Measurements from ENCODE around the gene SLC37A2. TPM values are rescaled to one million over a fixed set of nuclear protein-coding genes. Genes with fewer than 3 reads are reported as not detected.

Gene SLC37A2
- total RNA-seq, 1 experiment from 2014 or later = not detected

DNA sequence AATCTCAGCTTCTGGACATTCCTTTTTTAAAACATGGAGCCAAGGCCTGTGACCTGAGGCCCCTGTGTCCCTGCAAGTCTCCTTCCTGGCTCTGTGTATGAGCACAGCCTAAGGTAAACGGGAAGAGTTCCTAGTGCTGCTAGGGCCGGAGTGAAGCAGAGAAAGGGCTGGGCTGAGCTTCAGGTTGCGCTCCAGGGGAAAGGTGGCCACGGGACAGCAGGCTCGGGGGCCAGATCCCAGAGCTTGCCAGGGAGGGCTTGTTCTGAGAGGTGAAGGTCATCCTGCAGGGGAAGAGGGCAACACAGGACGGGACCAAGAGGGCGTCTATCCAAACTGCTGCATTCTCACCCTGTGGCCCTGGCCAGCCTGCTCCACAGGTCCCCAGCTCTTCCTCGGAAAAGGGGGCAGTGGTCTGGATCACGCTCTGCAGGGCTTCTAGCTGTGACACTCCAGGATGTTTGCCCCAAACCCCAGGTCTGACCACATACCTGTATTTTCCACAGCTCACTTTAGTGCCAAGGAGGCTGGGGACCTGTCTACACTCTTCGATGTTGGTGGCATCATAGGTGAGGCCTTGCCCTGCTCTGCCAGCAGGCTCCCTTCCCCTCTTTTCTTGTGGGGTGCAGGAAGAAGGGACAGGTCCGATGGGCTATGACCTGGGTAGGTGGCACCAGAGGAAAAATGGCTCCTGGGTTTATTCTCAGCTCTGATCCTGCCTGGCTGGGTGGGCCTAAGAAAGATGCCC, 20.4 kb downstream of the SLC37A2 start:
- no peak for DNase-seq (ENCODE audit: low spot score)
- H3K4me1 ChIP-seq (ENCODE audit: insufficient read depth, low read length, poor library complexity, severe bottlenecking) = no peaks in the 10 kb centered on the region
- H3K9me3 ChIP-seq (ENCODE audit: low read depth, low read length, poor library complexity, severe bottlenecking) = no peaks in the 10 kb centered on the region
- intact Hi-C loops (cut with micrococcal nuclease; ENCODE audit: unreplicated experiment) = no loop called here
- H3K36me3 ChIP-seq (ENCODE audit: insufficient read depth, low read length, poor library complexity, severe bottlenecking) = no peaks in the 10 kb centered on the region
- no peaks in the 10 kb centered on the region for H3K27me3 ChIP-seq (replicated peaks; ENCODE audit: insufficient read depth, low read depth, low read length, poor library complexity)
- no peak overlapping the region for H3K27ac ChIP-seq (ENCODE audit: low read depth, low read length, poor library complexity, severe bottlenecking)
- ChIA-PET POLR2A (ENCODE audit: low non-redundant PET) (no interaction called here), CTCF (interaction anchor here (0.6 kb wide), 1 partner anchor 92 kb away, joined by 3 read pairs; no protein-coding TSS in a partner anchor)
- H3K4me3 ChIP-seq (ENCODE audit: low read depth, low read length, poor library complexity, severe bottlenecking) = no peak overlapping the region
- TF ChIP-seq EZH2 (IDR thresholded peaks at IDR 0.05; ENCODE audit: borderline replicate concordance, low read depth, low read length, poor library complexity, severe bottlenecking) = no peak
- TF ChIP-seq, protein P1, sequence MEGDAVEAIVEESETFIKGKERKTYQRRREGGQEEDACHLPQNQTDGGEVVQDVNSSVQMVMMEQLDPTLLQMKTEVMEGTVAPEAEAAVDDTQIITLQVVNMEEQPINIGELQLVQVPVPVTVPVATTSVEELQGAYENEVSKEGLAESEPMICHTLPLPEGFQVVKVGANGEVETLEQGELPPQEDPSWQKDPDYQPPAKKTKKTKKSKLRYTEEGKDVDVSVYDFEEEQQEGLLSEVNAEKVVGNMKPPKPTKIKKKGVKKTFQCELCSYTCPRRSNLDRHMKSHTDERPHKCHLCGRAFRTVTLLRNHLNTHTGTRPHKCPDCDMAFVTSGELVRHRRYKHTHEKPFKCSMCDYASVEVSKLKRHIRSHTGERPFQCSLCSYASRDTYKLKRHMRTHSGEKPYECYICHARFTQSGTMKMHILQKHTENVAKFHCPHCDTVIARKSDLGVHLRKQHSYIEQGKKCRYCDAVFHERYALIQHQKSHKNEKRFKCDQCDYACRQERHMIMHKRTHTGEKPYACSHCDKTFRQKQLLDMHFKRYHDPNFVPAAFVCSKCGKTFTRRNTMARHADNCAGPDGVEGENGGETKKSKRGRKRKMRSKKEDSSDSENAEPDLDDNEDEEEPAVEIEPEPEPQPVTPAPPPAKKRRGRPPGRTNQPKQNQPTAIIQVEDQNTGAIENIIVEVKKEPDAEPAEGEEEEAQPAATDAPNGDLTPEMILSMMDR (conservative IDR thresholded peaks at IDR 0.05; ENCODE audit: low read depth, low read length) = no peak
- BruUV-seq (replicated peaks) = no TSS peak

DNA sequence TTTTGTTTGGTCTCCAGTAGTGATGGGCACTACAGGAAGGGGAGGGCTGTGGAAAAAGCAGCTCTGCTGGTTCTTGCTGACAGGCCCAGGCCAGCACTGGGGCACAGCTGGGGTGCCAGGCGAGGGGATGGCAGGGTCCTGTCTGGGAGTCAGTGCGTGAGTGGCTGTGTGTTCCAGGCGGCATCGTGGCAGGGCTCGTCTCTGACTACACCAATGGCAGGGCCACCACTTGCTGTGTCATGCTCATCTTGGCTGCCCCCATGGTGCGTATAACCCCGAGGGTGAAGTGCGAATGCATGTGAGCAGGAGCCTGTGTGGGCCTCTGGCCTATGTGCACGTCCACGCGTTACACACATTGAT, 20.9 kb downstream of the SLC37A2 start:
- H3K4me1 ChIP-seq (ENCODE audit: insufficient read depth, low read length, poor library complexity, severe bottlenecking) = no peaks in the 10 kb centered on the region
- H3K4me3 ChIP-seq (ENCODE audit: low read depth, low read length, poor library complexity, severe bottlenecking) = no peak overlapping the region
- no peaks in the 10 kb centered on the region for H3K27me3 ChIP-seq (replicated peaks; ENCODE audit: insufficient read depth, low read depth, low read length, poor library complexity)
- no TSS peak for BruUV-seq (replicated peaks)
- no peak for DNase-seq (ENCODE audit: low spot score)
- ChIA-PET CTCF (no interaction called here), POLR2A (ENCODE audit: low non-redundant PET) (no interaction called here)
- no peak for TF ChIP-seq EZH2 (IDR thresholded peaks at IDR 0.05; ENCODE audit: borderline replicate concordance, low read depth, low read length, poor library complexity, severe bottlenecking)
- TF ChIP-seq, protein P1 (conservative IDR thresholded peaks at IDR 0.05; ENCODE audit: low read depth, low read length) = no peak
- intact Hi-C loops (cut with micrococcal nuclease; ENCODE audit: unreplicated experiment) = no loop called here
- H3K9me3 ChIP-seq (ENCODE audit: low read depth, low read length, poor library complexity, severe bottlenecking) = no peaks in the 10 kb centered on the region
- H3K27ac ChIP-seq (ENCODE audit: low read depth, low read length, poor library complexity, severe bottlenecking) = no peak overlapping the region
- H3K36me3 ChIP-seq (ENCODE audit: insufficient read depth, low read length, poor library complexity, severe bottlenecking) = no peaks in the 10 kb centered on the region

DNA sequence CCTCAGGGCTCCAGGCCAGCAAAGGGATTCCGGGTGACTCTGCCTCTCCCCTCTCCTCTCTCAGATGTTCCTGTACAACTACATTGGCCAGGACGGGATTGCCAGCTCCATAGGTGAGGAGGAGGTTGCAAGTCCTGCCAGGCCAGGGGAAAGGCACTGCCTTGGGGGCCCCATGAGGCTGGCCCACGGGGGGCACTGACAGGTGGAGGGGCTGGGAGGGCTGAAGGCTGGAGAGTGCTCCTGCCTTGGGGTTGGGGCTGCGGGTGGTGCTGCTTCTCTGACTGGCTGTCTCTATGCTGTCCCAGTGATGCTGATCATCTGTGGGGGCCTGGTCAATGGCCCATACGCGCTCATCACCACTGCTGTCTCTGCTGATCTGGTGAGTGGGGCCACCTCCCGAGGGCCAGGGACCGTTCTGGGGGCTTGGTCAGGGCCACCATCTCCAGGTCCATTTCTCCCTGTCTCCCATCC, 21.7 kb downstream of the SLC37A2 start:
- intact Hi-C loops (cut with micrococcal nuclease; ENCODE audit: unreplicated experiment) = no loop called here
- no peaks in the 10 kb centered on the region for H3K27me3 ChIP-seq (replicated peaks; ENCODE audit: insufficient read depth, low read depth, low read length, poor library complexity)
- no peak for DNase-seq (ENCODE audit: low spot score)
- ChIA-PET CTCF (no interaction called here), POLR2A (ENCODE audit: low non-redundant PET) (no interaction called here)
- no peak overlapping the region for H3K27ac ChIP-seq (ENCODE audit: low read depth, low read length, poor library complexity, severe bottlenecking)
- no peak for TF ChIP-seq EZH2 (IDR thresholded peaks at IDR 0.05; ENCODE audit: borderline replicate concordance, low read depth, low read length, poor library complexity, severe bottlenecking)
- TF ChIP-seq, protein P1 (conservative IDR thresholded peaks at IDR 0.05; ENCODE audit: low read depth, low read length) = no peak
- H3K4me3 ChIP-seq (ENCODE audit: low read depth, low read length, poor library complexity, severe bottlenecking) = no peak overlapping the region
- BruUV-seq (replicated peaks) = no TSS peak
- no peaks in the 10 kb centered on the region for H3K36me3 ChIP-seq (ENCODE audit: insufficient read depth, low read length, poor library complexity, severe bottlenecking)
- no peaks in the 10 kb centered on the region for H3K9me3 ChIP-seq (ENCODE audit: low read depth, low read length, poor library complexity, severe bottlenecking)
- H3K4me1 ChIP-seq (ENCODE audit: insufficient read depth, low read length, poor library complexity, severe bottlenecking) = no peaks in the 10 kb centered on the region

Data from A673 (cell line).